Subcutaneous adipose tissue (tissue), 4 donors: Measurements from ENCODE around the gene INPP5A. TPM values are rescaled to one million over a fixed set of nuclear protein-coding genes. Genes with fewer than 3 reads are reported as not detected.

Experiments
- CTCF ChIP-seq: fragments of 450-650 bp; IDR thresholded peaks from one replicate; pipeline ENCODE4 v1.5.1; 2016; ENCODE audit warnings: low read depth, mild to moderate bottlenecking, control low read depth, antibody characterized with exemption, moderate library complexity
- total RNA-seq, 4 donors: library from RNA; depleted of rRNA; stranded (reverse); fragments of >200 nt; gene quantifications; one replicate each; pipeline ENCODE4 v1.1.0, GENCODE V29; 2016

INPP5A gene
- total RNA-seq, 4 donors from 2014 or later = 23.1 to 34.1 (median 31.6) TPM

GRCh38 chr10:132596742-132597279 is 59.2 kb downstream of the INPP5A start:
- TF ChIP-seq CTCF = no peak

GRCh38 chr10:132597654-132598053 is 60.1 kb downstream of the INPP5A start:
- no peak for TF ChIP-seq CTCF

- no peak for TF ChIP-seq CTCF
Observed at GRCh38 chr10:132599732-132600131, 62.1 kb downstream of the INPP5A start.

GRCh38 chr10:132600416-132600815 is 62.8 kb downstream of the INPP5A start:
- TF ChIP-seq CTCF = no peak

GRCh38 chr10:132601567-132601966 is 64.0 kb downstream of the INPP5A start:
- TF ChIP-seq CTCF = no peak

- TF ChIP-seq CTCF = no peak
Observed at GRCh38 chr10:132602614-132603013, 65.0 kb downstream of the INPP5A start.

GRCh38 chr10:132603851-132604533 is 66.4 kb downstream of the INPP5A start:
- TF ChIP-seq CTCF = no peak
